ENCODE data around the gene TFCP2L1. TPM values are rescaled to one million over a fixed set of nuclear protein-coding genes. Genes with fewer than 3 reads are reported as not detected.

TFCP2L1 gene
- total RNA-seq, 1 donor from 2014 or later, result not detected

GRCh38 chr2:121241466-121241865 lies 43.5 kb downstream of the TFCP2L1 start:
- intact Hi-C loops (cut with micrococcal nuclease), result no loop called here
- no peaks in the 10 kb centered on the region for H3K36me3 Mint-ChIP-seq (ENCODE audit: low read depth)
- H3K4me3 Mint-ChIP-seq (ENCODE audit: low read depth), result no peak overlapping the region
- DNase-seq (ENCODE audit: low spot score), result no peak
- no peak overlapping the region for H3K27ac Mint-ChIP-seq
- H3K27me3 Mint-ChIP-seq (ENCODE audit: low read depth), result no peaks in the 10 kb centered on the region
- no peaks in the 10 kb centered on the region for H3K9me3 Mint-ChIP-seq
- no peaks in the 10 kb centered on the region for H3K4me1 Mint-ChIP-seq (ENCODE audit: low read depth)

DNA sequence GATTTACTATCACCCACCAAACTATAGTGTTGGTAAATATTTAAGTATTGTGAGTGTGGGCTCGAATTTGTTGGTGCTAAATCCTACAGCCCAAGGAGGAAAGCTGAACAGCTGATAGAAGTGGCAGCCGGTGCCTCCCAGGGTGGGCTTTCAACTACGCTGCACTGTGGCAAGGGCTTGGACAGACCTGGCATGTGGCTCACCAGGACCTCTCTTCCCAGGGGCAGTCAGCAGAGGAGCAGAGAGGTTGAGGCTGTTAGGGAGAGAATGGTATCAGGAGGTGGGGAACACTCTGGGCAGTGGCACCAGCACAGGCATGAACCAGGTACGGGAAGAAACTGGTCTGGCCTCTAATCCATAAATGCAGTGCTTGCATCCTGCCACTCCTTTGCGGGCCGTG lies 44.6 kb downstream of the TFCP2L1 start:
- Mint-ChIP-seq H3K36me3 (ENCODE audit: low read depth) (no peaks in the 10 kb centered on the region), H3K27me3 (ENCODE audit: low read depth) (no peaks in the 10 kb centered on the region), H3K27ac (no peak overlapping the region), H3K4me1 (ENCODE audit: low read depth) (no peaks in the 10 kb centered on the region), H3K4me3 (ENCODE audit: low read depth) (no peak overlapping the region), H3K9me3 (no peaks in the 10 kb centered on the region)
- intact Hi-C loops (cut with micrococcal nuclease), result no loop called here
- no peak for DNase-seq (ENCODE audit: low spot score)

GRCh38 chr2:121239969-121240368 lies 45.0 kb downstream of the TFCP2L1 start:
- H3K36me3 Mint-ChIP-seq (ENCODE audit: low read depth), result no peaks in the 10 kb centered on the region
- no peaks in the 10 kb centered on the region for H3K27me3 Mint-ChIP-seq (ENCODE audit: low read depth)
- no peak overlapping the region for H3K4me3 Mint-ChIP-seq (ENCODE audit: low read depth)
- H3K4me1 Mint-ChIP-seq (ENCODE audit: low read depth), result no peaks in the 10 kb centered on the region
- H3K27ac Mint-ChIP-seq, result no peak overlapping the region
- H3K9me3 Mint-ChIP-seq, result no peaks in the 10 kb centered on the region
- no peak for DNase-seq (ENCODE audit: low spot score)
- intact Hi-C loops (cut with micrococcal nuclease), result no loop called here

DNA sequence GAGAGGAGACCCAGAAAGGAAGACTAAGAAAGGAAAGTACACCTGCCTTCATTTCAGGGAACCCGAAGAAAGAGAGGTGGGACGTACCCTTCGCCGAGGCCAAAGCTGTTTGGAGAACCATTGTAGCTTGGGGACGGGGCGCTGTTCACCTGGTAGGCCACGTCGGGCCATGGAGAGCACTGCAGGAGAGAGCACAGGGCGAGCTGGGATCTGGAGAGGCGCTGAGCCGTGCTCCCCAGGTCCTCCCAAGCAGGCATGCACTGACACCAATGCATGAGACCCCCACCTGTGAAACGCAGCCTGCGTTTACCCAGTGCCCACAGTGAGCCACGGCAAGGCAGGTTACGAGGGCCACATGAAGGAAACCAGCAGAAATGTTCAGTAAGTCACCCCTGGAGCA lies 45.5 kb downstream of the TFCP2L1 start:
- Mint-ChIP-seq H3K27me3 (ENCODE audit: low read depth) (no peaks in the 10 kb centered on the region), H3K4me3 (ENCODE audit: low read depth) (no peak overlapping the region), H3K27ac (no peak overlapping the region), H3K9me3 (no peaks in the 10 kb centered on the region), H3K4me1 (ENCODE audit: low read depth) (no peaks in the 10 kb centered on the region), H3K36me3 (ENCODE audit: low read depth) (no peaks in the 10 kb centered on the region)
- intact Hi-C loops (cut with micrococcal nuclease), result no loop called here
- DNase-seq (ENCODE audit: low spot score), result no peak

DNA sequence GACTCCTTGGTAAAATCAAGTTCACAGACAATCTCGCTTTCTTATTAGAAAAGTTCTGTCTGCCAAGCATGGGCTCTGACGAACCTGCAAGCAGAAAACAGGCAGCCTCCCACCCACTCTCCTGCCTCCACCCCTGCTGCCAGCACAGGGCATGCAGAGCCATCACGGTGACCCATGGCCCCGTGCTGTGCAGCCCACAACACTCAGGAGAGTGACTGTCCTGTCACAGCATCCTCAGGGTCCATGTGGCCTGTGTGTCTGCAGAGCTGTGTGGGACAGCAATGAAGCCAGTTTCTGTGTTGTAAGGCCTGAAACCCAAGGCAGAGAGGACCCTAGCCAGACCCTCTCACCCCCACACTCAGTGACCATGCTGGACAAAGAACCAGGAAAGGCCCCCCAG lies 46.2 kb downstream of the TFCP2L1 start:
- Mint-ChIP-seq H3K27me3 (ENCODE audit: low read depth) (no peaks in the 10 kb centered on the region), H3K9me3 (no peaks in the 10 kb centered on the region), H3K27ac (no peak overlapping the region), H3K4me1 (ENCODE audit: low read depth) (no peaks in the 10 kb centered on the region), H3K4me3 (ENCODE audit: low read depth) (no peak overlapping the region), H3K36me3 (ENCODE audit: low read depth) (no peaks in the 10 kb centered on the region)
- intact Hi-C loops (cut with micrococcal nuclease), result no loop called here
- DNase-seq (ENCODE audit: low spot score), result no peak

GRCh38 chr2:121237980-121238665 lies 46.9 kb downstream of the TFCP2L1 start:
- H3K27me3 Mint-ChIP-seq (ENCODE audit: low read depth), result no peaks in the 10 kb centered on the region
- H3K36me3 Mint-ChIP-seq (ENCODE audit: low read depth), result no peaks in the 10 kb centered on the region
- H3K4me3 Mint-ChIP-seq (ENCODE audit: low read depth), result no peak overlapping the region
- DNase-seq (ENCODE audit: low spot score), result no peak
- intact Hi-C loops (cut with micrococcal nuclease), result no loop called here
- H3K4me1 Mint-ChIP-seq (ENCODE audit: low read depth), result no peaks in the 10 kb centered on the region
- no peak overlapping the region for H3K27ac Mint-ChIP-seq
- H3K9me3 Mint-ChIP-seq, result no peaks in the 10 kb centered on the region

- Mint-ChIP-seq H3K4me1 (ENCODE audit: low read depth) (no peaks in the 10 kb centered on the region), H3K36me3 (ENCODE audit: low read depth) (no peaks in the 10 kb centered on the region), H3K27ac (no peak overlapping the region), H3K27me3 (ENCODE audit: low read depth) (no peaks in the 10 kb centered on the region), H3K4me3 (ENCODE audit: low read depth) (no peak overlapping the region), H3K9me3 (no peaks in the 10 kb centered on the region)
- no peak for DNase-seq (ENCODE audit: low spot score)
- intact Hi-C loops (cut with micrococcal nuclease), result no loop called here
These were observed 47.5 kb downstream of the TFCP2L1 start for GRCh38 chr2:121237336-121237979.

- H3K4me3 Mint-ChIP-seq (ENCODE audit: low read depth), result no peak overlapping the region
- intact Hi-C loops (cut with micrococcal nuclease), result no loop called here
- no peak for DNase-seq (ENCODE audit: low spot score)
- H3K4me1 Mint-ChIP-seq (ENCODE audit: low read depth), result no peaks in the 10 kb centered on the region
- H3K27ac Mint-ChIP-seq, result no peak overlapping the region
- no peaks in the 10 kb centered on the region for H3K9me3 Mint-ChIP-seq
- no peaks in the 10 kb centered on the region for H3K27me3 Mint-ChIP-seq (ENCODE audit: low read depth)
- H3K36me3 Mint-ChIP-seq (ENCODE audit: low read depth), result no peaks in the 10 kb centered on the region
These were observed 48.3 kb downstream of the TFCP2L1 start for GRCh38 chr2:121236650-121237180.

DNA sequence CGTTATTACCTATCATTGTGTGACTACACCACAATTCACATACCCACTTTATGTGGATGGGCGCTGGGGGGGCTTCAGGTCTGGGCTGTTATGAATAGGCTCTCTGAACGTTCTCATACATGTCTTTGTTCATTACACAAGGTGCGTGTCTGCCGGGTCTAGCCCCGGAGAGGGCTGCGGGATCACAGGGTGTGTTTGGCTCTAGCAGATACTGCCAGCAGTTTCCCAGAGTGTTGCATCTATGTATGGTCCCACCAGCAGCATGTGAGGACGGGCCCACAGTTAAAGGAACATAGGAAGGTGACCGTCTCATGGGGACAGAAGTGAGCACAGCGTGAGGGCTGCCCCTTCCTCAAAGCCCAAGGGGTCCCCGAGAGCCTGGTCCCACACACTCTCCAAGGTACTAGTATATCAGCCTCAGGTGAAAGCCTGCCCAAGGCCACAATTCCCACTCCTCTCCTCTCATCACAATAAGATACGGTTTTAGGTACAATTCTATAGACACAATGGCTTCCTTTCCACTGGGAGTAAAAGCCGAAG lies 48.8 kb downstream of the TFCP2L1 start:
- H3K4me1 Mint-ChIP-seq (ENCODE audit: low read depth), result no peaks in the 10 kb centered on the region
- no peak overlapping the region for H3K27ac Mint-ChIP-seq
- H3K9me3 Mint-ChIP-seq, result no peaks in the 10 kb centered on the region
- no peak for DNase-seq (ENCODE audit: low spot score)
- H3K36me3 Mint-ChIP-seq (ENCODE audit: low read depth), result no peaks in the 10 kb centered on the region
- intact Hi-C loops (cut with micrococcal nuclease), result no loop called here
- no peaks in the 10 kb centered on the region for H3K27me3 Mint-ChIP-seq (ENCODE audit: low read depth)
- no peak overlapping the region for H3K4me3 Mint-ChIP-seq (ENCODE audit: low read depth)

- H3K36me3 Mint-ChIP-seq (ENCODE audit: low read depth), result no peaks in the 10 kb centered on the region
- intact Hi-C loops (cut with micrococcal nuclease), result no loop called here
- no peaks in the 10 kb centered on the region for H3K4me1 Mint-ChIP-seq (ENCODE audit: low read depth)
- no peaks in the 10 kb centered on the region for H3K9me3 Mint-ChIP-seq
- no peak overlapping the region for H3K4me3 Mint-ChIP-seq (ENCODE audit: low read depth)
- no peak for DNase-seq (ENCODE audit: low spot score)
- H3K27ac Mint-ChIP-seq, result no peak overlapping the region
- H3K27me3 Mint-ChIP-seq (ENCODE audit: low read depth), result no peaks in the 10 kb centered on the region
These were observed 49.5 kb downstream of the TFCP2L1 start for GRCh38 chr2:121235542-121235941.

GRCh38 chr2:121234791-121235190 lies 50.2 kb downstream of the TFCP2L1 start:
- H3K36me3 Mint-ChIP-seq (ENCODE audit: low read depth), result no peaks in the 10 kb centered on the region
- H3K4me1 Mint-ChIP-seq (ENCODE audit: low read depth), result no peaks in the 10 kb centered on the region
- intact Hi-C loops (cut with micrococcal nuclease), result no loop called here
- no peak for DNase-seq (ENCODE audit: low spot score)
- H3K27ac Mint-ChIP-seq, result no peak overlapping the region
- no peak overlapping the region for H3K4me3 Mint-ChIP-seq (ENCODE audit: low read depth)
- H3K9me3 Mint-ChIP-seq, result no peaks in the 10 kb centered on the region
- no peaks in the 10 kb centered on the region for H3K27me3 Mint-ChIP-seq (ENCODE audit: low read depth)

DNA sequence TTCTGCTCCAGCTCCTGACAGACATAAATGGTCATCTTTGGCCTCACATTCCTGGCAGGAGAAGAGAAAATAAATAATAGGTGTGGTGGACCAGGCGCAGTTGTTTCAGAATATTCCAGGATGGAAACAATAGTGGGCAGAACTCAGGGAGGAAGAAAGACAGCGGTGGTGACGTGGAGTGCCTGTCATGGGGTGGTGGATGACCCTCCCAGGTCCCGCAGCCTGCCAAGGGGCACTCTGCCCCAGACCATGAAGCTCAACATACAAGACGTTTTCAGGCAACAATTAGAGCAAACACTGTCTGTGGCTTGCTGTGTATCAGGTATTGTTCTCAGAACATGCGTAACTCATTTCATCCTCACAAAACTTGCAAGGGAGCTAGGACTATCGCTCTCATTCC lies 50.9 kb downstream of the TFCP2L1 start:
- H3K4me3 Mint-ChIP-seq (ENCODE audit: low read depth), result no peak overlapping the region

DNA sequence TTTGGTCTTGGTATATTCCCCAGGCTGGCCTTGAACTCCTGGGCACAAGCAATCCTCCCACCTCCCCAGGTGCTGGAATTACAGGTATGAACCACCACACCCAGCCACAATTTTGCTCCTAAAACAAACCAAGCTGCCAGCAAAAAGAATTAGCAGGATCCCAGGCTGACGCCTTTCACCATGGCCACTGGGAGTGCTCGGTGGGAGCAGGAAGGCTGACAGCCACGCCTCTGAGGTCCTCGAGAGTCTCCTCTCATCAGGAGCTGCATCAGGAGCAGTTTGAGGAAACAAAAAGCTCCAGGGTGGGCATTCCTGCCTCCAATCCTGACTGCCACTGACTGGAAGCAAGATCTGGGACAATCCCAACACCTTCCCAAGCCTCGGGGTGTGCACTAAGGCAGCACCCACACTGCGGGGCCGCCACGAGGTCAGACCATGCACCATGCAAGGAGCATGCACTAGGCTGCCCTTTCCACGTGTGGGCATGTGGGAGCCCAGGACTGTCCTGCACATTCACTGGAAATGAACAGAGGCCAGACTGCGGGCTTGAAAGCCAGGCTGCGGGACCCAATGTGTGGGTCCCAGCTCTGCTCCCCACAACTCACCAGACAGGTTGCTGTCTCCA lies 51.4 kb downstream of the TFCP2L1 start:
- Mint-ChIP-seq H3K27me3 (ENCODE audit: low read depth) (no peaks in the 10 kb centered on the region), H3K9me3 (no peaks in the 10 kb centered on the region), H3K4me3 (ENCODE audit: low read depth) (no peak overlapping the region), H3K36me3 (ENCODE audit: low read depth) (no peaks in the 10 kb centered on the region), H3K4me1 (ENCODE audit: low read depth) (no peaks in the 10 kb centered on the region), H3K27ac (no peak overlapping the region)
- no peak for DNase-seq (ENCODE audit: low spot score)
- intact Hi-C loops (cut with micrococcal nuclease), result no loop called here

More for the DNA sequence above, 50.9 kb downstream of the TFCP2L1 start:
- H3K9me3 Mint-ChIP-seq, result no peaks in the 10 kb centered on the region
- no peaks in the 10 kb centered on the region for H3K36me3 Mint-ChIP-seq (ENCODE audit: low read depth)
- no peak for DNase-seq (ENCODE audit: low spot score)
- intact Hi-C loops (cut with micrococcal nuclease), result no loop called here
- no peaks in the 10 kb centered on the region for H3K4me1 Mint-ChIP-seq (ENCODE audit: low read depth)
- H3K27me3 Mint-ChIP-seq (ENCODE audit: low read depth), result no peaks in the 10 kb centered on the region
- H3K27ac Mint-ChIP-seq, result no peak overlapping the region
